ENCODE data around the gene LBR.
"Not testable (repeated sequence)": the region's sequence is repeated elsewhere in the genome, so short reads cannot be mapped to it uniquely, and the experiment has no call there.

The LBR gene

GRCh38 chr1:225396357-225396756 is 31.5 kb downstream of the LBR start:
- Histone ChIP-seq H3K36me3 (replicated peaks) (peaks cover 6% of the 10 kb centered on the region), H3K27me3 (replicated peaks) (no peaks in the 10 kb centered on the region), H3K27ac (no peak overlapping the region), H3K4me3 (ENCODE audit: low read depth, low read length) (no peak overlapping the region)
- no peak for TF ChIP-seq CTCF (IDR thresholded peaks at IDR 0.05; ENCODE audit: low read depth, low read length, missing control alignments)
- in situ Hi-C loops (cut with HindIII; ENCODE audit: low pct_ligation_motif_present, low sequenced_read_pairs), result no loop called here
- no peak for DNase-seq

GRCh38 chr1:225389843-225390242 is 38.0 kb downstream of the LBR start:
- in situ Hi-C loops (cut with HindIII; ENCODE audit: low pct_ligation_motif_present, low sequenced_read_pairs), result no loop called here
- no peak for TF ChIP-seq CTCF (IDR thresholded peaks at IDR 0.05; ENCODE audit: low read depth, low read length, missing control alignments)
- H3K27me3 ChIP-seq (replicated peaks), result no peaks in the 10 kb centered on the region
- no peak overlapping the region for H3K4me3 ChIP-seq (ENCODE audit: low read depth, low read length)
- no peak overlapping the region for H3K27ac ChIP-seq
- H3K36me3 ChIP-seq (replicated peaks), result no peaks in the 10 kb centered on the region
- no peak for DNase-seq

GRCh38 chr1:225388372-225388771 is 39.5 kb downstream of the LBR start:
- TF ChIP-seq CTCF (IDR thresholded peaks at IDR 0.05; ENCODE audit: low read depth, low read length, missing control alignments), result no peak
- DNase-seq, result no peak
- in situ Hi-C loops (cut with HindIII; ENCODE audit: low pct_ligation_motif_present, low sequenced_read_pairs), result no loop called here

GRCh38 chr1:225386860-225387259 is 41.0 kb downstream of the LBR start:
- H3K27ac ChIP-seq; H3K36me3 ChIP-seq (replicated peaks); H3K27me3 ChIP-seq (replicated peaks); DNase-seq; H3K4me3 ChIP-seq (ENCODE audit: low read depth, low read length); in situ Hi-C loops (cut with HindIII; ENCODE audit: low pct_ligation_motif_present, low sequenced_read_pairs): not testable (repeated sequence)

More at GRCh38 chr1:225388372-225388771, 39.5 kb downstream of the LBR start:
- Histone ChIP-seq H3K27ac (no peak overlapping the region), H3K36me3 (replicated peaks) (no peaks in the 10 kb centered on the region), H3K4me3 (ENCODE audit: low read depth, low read length) (no peak overlapping the region), H3K27me3 (replicated peaks) (no peaks in the 10 kb centered on the region)

- DNase-seq, result no peak
- TF ChIP-seq CTCF (IDR thresholded peaks at IDR 0.05; ENCODE audit: low read depth, low read length, missing control alignments), result no peak
- H3K4me3 ChIP-seq (ENCODE audit: low read depth, low read length), result no peak overlapping the region
- in situ Hi-C loops (cut with HindIII; ENCODE audit: low pct_ligation_motif_present, low sequenced_read_pairs), result no loop called here
- H3K27ac ChIP-seq, result no peak overlapping the region
- no peaks in the 10 kb centered on the region for H3K36me3 ChIP-seq (replicated peaks)
- H3K27me3 ChIP-seq (replicated peaks), result no peaks in the 10 kb centered on the region
These were observed 47.1 kb downstream of the LBR start for GRCh38 chr1:225380691-225381090.

GRCh38 chr1:225378880-225379279 is 49.0 kb downstream of the LBR start:
- Histone ChIP-seq H3K27ac (no peak overlapping the region), H3K36me3 (replicated peaks) (no peaks in the 10 kb centered on the region), H3K4me3 (ENCODE audit: low read depth, low read length) (no peak overlapping the region), H3K27me3 (replicated peaks) (no peaks in the 10 kb centered on the region)
- peak; percentile 54 for DNase-seq
- in situ Hi-C loops (cut with HindIII; ENCODE audit: low pct_ligation_motif_present, low sequenced_read_pairs), result no loop called here
- no peak for TF ChIP-seq CTCF (IDR thresholded peaks at IDR 0.05; ENCODE audit: low read depth, low read length, missing control alignments)
